NOMO-1 treated with dmso at 0.1 percent for 144 hours (cell line): ENCODE results near the gene ZNF385C.
"Not testable (repeated sequence)": the region's sequence is repeated elsewhere in the genome, so short reads cannot be mapped to it uniquely, and the experiment has no call there.

Source experiments
- DNase-seq: peaks from one replicate; lab custom pipeline; 2025; ENCODE audit not compliant: unreplicated experiment; lab: John Stamatoyannopoulos, UW

ZNF385C gene

GRCh38 chr17:42023524-42024349 lies 74.5 kb downstream of the ZNF385C start:
- DNase-seq, result peak; percentile 89

- not testable (repeated sequence) for DNase-seq
These were observed 77.4 kb downstream of the ZNF385C start for GRCh38 chr17:42020845-42021244.

GRCh38 chr17:42019509-42020404 lies 78.5 kb downstream of the ZNF385C start, which contains the start of gene NKIRAS2:
TSS of gene NKIRAS2 (plus strand) at chr17:42020090. CDS start at chr17:42021578, 1,488 bp downstream.
- DNase-seq, result peak; percentile 91

- DNase-seq, result no peak
These were observed 79.3 kb downstream of the ZNF385C start for GRCh38 chr17:42018988-42019387.

GRCh38 chr17:42018339-42018738 lies 79.9 kb downstream of the ZNF385C start:
- DNase-seq, result no peak

GRCh38 chr17:42017866-42018200 lies 80.4 kb downstream of the ZNF385C start:
- no peak for DNase-seq

- DNase-seq, result peak; percentile 86
These were observed 81.1 kb downstream of the ZNF385C start, which contains the start of gene DNAJC7 for GRCh38 chr17:42016941-42017865. TSS of gene DNAJC7 (minus strand) at chr17:42017439. CDS start at chr17:42017416, 23 bp downstream.

- DNase-seq, result no peak
These were observed 81.9 kb downstream of the ZNF385C start for GRCh38 chr17:42016411-42016831.

- not testable (repeated sequence) for DNase-seq
These were observed 84.5 kb downstream of the ZNF385C start for GRCh38 chr17:42013740-42014139.

GRCh38 chr17:42012363-42012762 lies 85.9 kb downstream of the ZNF385C start:
- DNase-seq, result not testable (repeated sequence)

GRCh38 chr17:42010898-42011516 lies 87.3 kb downstream of the ZNF385C start:
- no peak for DNase-seq

- peak; percentile 65 for DNase-seq
These were observed 88.0 kb downstream of the ZNF385C start for GRCh38 chr17:42010266-42010680.

- no peak for DNase-seq
These were observed 89.1 kb downstream of the ZNF385C start for GRCh38 chr17:42009170-42009569.

- no peak for DNase-seq
These were observed 93.1 kb downstream of the ZNF385C start for GRCh38 chr17:42005166-42005565.

- DNase-seq, result no peak
These were observed 95.4 kb downstream of the ZNF385C start for GRCh38 chr17:42002792-42003301.

GRCh38 chr17:42002175-42002791 lies 96.0 kb downstream of the ZNF385C start:
- DNase-seq, result no peak

GRCh38 chr17:42001729-42002128 lies 96.5 kb downstream of the ZNF385C start:
- no peak for DNase-seq

- DNase-seq, result no peak
These were observed 97.7 kb downstream of the ZNF385C start for GRCh38 chr17:42000413-42001133.

- no peak for DNase-seq
These were observed 99.8 kb downstream of the ZNF385C start for GRCh38 chr17:41998497-41998896.
